HAP-1 (cell line): ENCODE measurements around the gene MPRIP.

Experiments
- DNase-seq, 2 experiments: peaks; one replicate each; pipeline ENCODE4 v3.0.0-alpha.2; 2016 to 2020; ENCODE audit warnings: low spot score in 2 of 2
- H3K27me3 ChIP-seq: fragments of 250-450 bp; sonication (Bioruptor Pico); 2 replicates; pipeline ENCODE4 v1.5.1; 2020; ENCODE audit warnings: low read depth, mild to moderate bottlenecking, moderate library complexity
- H3K36me3 ChIP-seq: fragments of 250-450 bp; sonication (Bioruptor Pico); replicated peaks from 2 replicates; pipeline ENCODE4 v1.5.1; 2020; ENCODE audit warnings: mild to moderate bottlenecking
- H3K4me1 ChIP-seq: fragments of 250-450 bp; sonication (Bioruptor Pico); 2 replicates; pipeline ENCODE4 v1.5.1; 2020; ENCODE audit warnings: mild to moderate bottlenecking
- H3K4me3 ChIP-seq: fragments of 250-450 bp; sonication (Bioruptor Pico); 2 replicates; pipeline ENCODE4 v1.5.1; 2020; ENCODE audit warnings: mild to moderate bottlenecking, moderate library complexity
- H3K9me3 ChIP-seq: fragments of 250-450 bp; sonication (Bioruptor Pico); 2 replicates; pipeline ENCODE4 v1.5.1; 2020; ENCODE audit warnings: mild to moderate bottlenecking, moderate library complexity
- in situ Hi-C: fragments of 300-500 bp; cut with MboI; formaldehyde crosslinking; loops from 3 replicates; pipeline ENCODE4 v1.14.3; 2020; ENCODE audit warnings: low sequenced_read_pairs, inconsistent platforms, mixed read lengths

The MPRIP gene

GRCh38 chr17:17168401-17168800 lies 126.1 kb downstream of the MPRIP start:
- no peak overlapping the region for H3K4me3 ChIP-seq

GRCh38 chr17:17169396-17169795 lies 127.1 kb downstream of the MPRIP start:
- H3K27me3 ChIP-seq = no peaks in the 10 kb centered on the region
- in situ Hi-C loops = no loop called here
- DNase-seq = no peak
- H3K4me1 ChIP-seq = peaks cover 4% of the 10 kb centered on the region; the same call in 1 of the 2 replicates
- H3K4me3 ChIP-seq = no peak overlapping the region
- H3K36me3 ChIP-seq = peaks cover 29% of the 10 kb centered on the region
- H3K9me3 ChIP-seq = no peaks in the 10 kb centered on the region

More at GRCh38 chr17:17168401-17168800, 126.1 kb downstream of the MPRIP start:
- peaks cover 23% of the 10 kb centered on the region for H3K36me3 ChIP-seq
- H3K27me3 ChIP-seq = no peaks in the 10 kb centered on the region
- DNase-seq = no peak
- H3K4me1 ChIP-seq = peaks cover 4% of the 10 kb centered on the region; the same call in 1 of the 2 replicates
- in situ Hi-C loops = no loop called here
- no peaks in the 10 kb centered on the region for H3K9me3 ChIP-seq

- Histone ChIP-seq H3K36me3 (peaks cover 31% of the 10 kb centered on the region), H3K4me1 (peaks cover 4% of the 10 kb centered on the region; the same call in 1 of the 2 replicates), H3K27me3 (no peaks in the 10 kb centered on the region), H3K9me3 (no peaks in the 10 kb centered on the region), H3K4me3 (no peak overlapping the region)
- in situ Hi-C loops = loop anchor here (10.0 kb wide), 1 partner anchor 56 kb away; no protein-coding TSS in a partner anchor
- DNase-seq = no peak
Observed at GRCh38 chr17:17170346-17170985, 128.2 kb downstream of the MPRIP start.

- Histone ChIP-seq H3K4me3 (no peak overlapping the region), H3K27me3 (no peaks in the 10 kb centered on the region), H3K4me1 (peaks cover 4% of the 10 kb centered on the region; the same call in 1 of the 2 replicates), H3K36me3 (peaks cover 37% of the 10 kb centered on the region), H3K9me3 (no peaks in the 10 kb centered on the region)
- DNase-seq = no peak
- in situ Hi-C loops = loop anchor here (10.0 kb wide), 1 partner anchor 56 kb away; no protein-coding TSS in a partner anchor
Observed at GRCh38 chr17:17171186-17171585, 128.9 kb downstream of the MPRIP start.

- H3K9me3 ChIP-seq = no peaks in the 10 kb centered on the region
- in situ Hi-C loops = loop anchor here (10.0 kb wide), 1 partner anchor 57 kb away; no protein-coding TSS in a partner anchor
- H3K27me3 ChIP-seq = no peaks in the 10 kb centered on the region
- peaks cover 42% of the 10 kb centered on the region for H3K36me3 ChIP-seq
- no peak overlapping the region for H3K4me3 ChIP-seq
- peaks cover 4% of the 10 kb centered on the region; the same call in 1 of the 2 replicates for H3K4me1 ChIP-seq
- DNase-seq = peak; percentile 33 to 78
Observed at GRCh38 chr17:17172001-17172939, 130.0 kb downstream of the MPRIP start.

GRCh38 chr17:17172990-17173389 lies 130.7 kb downstream of the MPRIP start:
- H3K4me3 ChIP-seq = no peak overlapping the region
- peaks cover 4% of the 10 kb centered on the region; the same call in 1 of the 2 replicates for H3K4me1 ChIP-seq
- DNase-seq = no peak
- H3K9me3 ChIP-seq = no peaks in the 10 kb centered on the region
- no peaks in the 10 kb centered on the region for H3K27me3 ChIP-seq
- peaks cover 40% of the 10 kb centered on the region for H3K36me3 ChIP-seq
- in situ Hi-C loops = loop anchor here (10.0 kb wide), 1 partner anchor 58 kb away; no protein-coding TSS in a partner anchor

GRCh38 chr17:17173921-17174320 lies 131.7 kb downstream of the MPRIP start:
- in situ Hi-C loops = loop anchor here (10.0 kb wide), 1 partner anchor 59 kb away; no protein-coding TSS in a partner anchor

GRCh38 chr17:17175340-17175739 lies 133.1 kb downstream of the MPRIP start:
- Histone ChIP-seq H3K36me3 (peaks cover 57% of the 10 kb centered on the region), H3K4me1 (peaks cover 4% of the 10 kb centered on the region; the same call in 1 of the 2 replicates), H3K4me3 (no peak overlapping the region), H3K9me3 (no peaks in the 10 kb centered on the region), H3K27me3 (no peaks in the 10 kb centered on the region)
- in situ Hi-C loops = loop anchor here (10.0 kb wide), 1 partner anchor 61 kb away; no protein-coding TSS in a partner anchor
- DNase-seq = no peak

More at GRCh38 chr17:17173921-17174320, 131.7 kb downstream of the MPRIP start:
- Histone ChIP-seq H3K9me3 (no peaks in the 10 kb centered on the region), H3K4me1 (peaks cover 4% of the 10 kb centered on the region; the same call in 1 of the 2 replicates), H3K36me3 (peaks cover 47% of the 10 kb centered on the region), H3K4me3 (no peak overlapping the region), H3K27me3 (no peaks in the 10 kb centered on the region)
- DNase-seq = no peak

- Histone ChIP-seq H3K36me3 (peaks cover 63% of the 10 kb centered on the region), H3K27me3 (no peaks in the 10 kb centered on the region), H3K4me1 (peaks cover 4% of the 10 kb centered on the region; the same call in 1 of the 2 replicates), H3K4me3 (no peak overlapping the region), H3K9me3 (no peaks in the 10 kb centered on the region)
- no peak for DNase-seq
- in situ Hi-C loops = loop anchor here (10.0 kb wide), 1 partner anchor 61 kb away; no protein-coding TSS in a partner anchor
Observed at GRCh38 chr17:17175917-17176316, 133.7 kb downstream of the MPRIP start.

GRCh38 chr17:17176341-17176740 lies 134.1 kb downstream of the MPRIP start:
- H3K27me3 ChIP-seq = no peaks in the 10 kb centered on the region
- DNase-seq = no peak
- H3K9me3 ChIP-seq = no peaks in the 10 kb centered on the region
- no peak overlapping the region for H3K4me3 ChIP-seq
- peaks cover 64% of the 10 kb centered on the region for H3K36me3 ChIP-seq
- peaks cover 4% of the 10 kb centered on the region; the same call in 1 of the 2 replicates for H3K4me1 ChIP-seq
- in situ Hi-C loops = loop anchor here (10.0 kb wide), 1 partner anchor 62 kb away; no protein-coding TSS in a partner anchor

- no peak for DNase-seq
- H3K4me3 ChIP-seq = no peak overlapping the region
- peaks cover 63% of the 10 kb centered on the region for H3K36me3 ChIP-seq
- H3K9me3 ChIP-seq = no peaks in the 10 kb centered on the region
- in situ Hi-C loops = loop anchor here (10.0 kb wide), 1 partner anchor 62 kb away; no protein-coding TSS in a partner anchor
- peaks cover 4% of the 10 kb centered on the region; the same call in 1 of the 2 replicates for H3K4me1 ChIP-seq
- H3K27me3 ChIP-seq = no peaks in the 10 kb centered on the region
Observed at GRCh38 chr17:17177176-17177575, 134.9 kb downstream of the MPRIP start.

GRCh38 chr17:17179371-17179827 lies 137.1 kb downstream of the MPRIP start:
- Histone ChIP-seq H3K36me3 (peaks cover 65% of the 10 kb centered on the region), H3K4me3 (no peak overlapping the region), H3K27me3 (no peaks in the 10 kb centered on the region), H3K9me3 (no peaks in the 10 kb centered on the region), H3K4me1 (no peaks in the 10 kb centered on the region)
- in situ Hi-C loops = loop anchor here (10.0 kb wide), 1 partner anchor 65 kb away; no protein-coding TSS in a partner anchor
- DNase-seq = no peak

GRCh38 chr17:17180141-17180603 lies 137.9 kb downstream of the MPRIP start:
- H3K36me3 ChIP-seq = peaks cover 61% of the 10 kb centered on the region
- in situ Hi-C loops = no loop called here
- DNase-seq = no peak
- H3K4me1 ChIP-seq = no peaks in the 10 kb centered on the region
- H3K9me3 ChIP-seq = no peaks in the 10 kb centered on the region
- H3K27me3 ChIP-seq = no peaks in the 10 kb centered on the region
- H3K4me3 ChIP-seq = no peak overlapping the region
